HepG2 (cell line): ENCODE data around the gene CENPL.

Experiments
- POLR2AphosphoS5 ChIP-seq: IDR thresholded peaks from 2 replicates; pipeline ENCODE4 v1.6.1; 2012; ENCODE audit warnings: low read depth, low read length
- SRSF9 ChIP-seq: fragments of 200-400 bp; formaldehyde crosslinking; IDR thresholded peaks from 2 replicates; pipeline ENCODE4 v1.6.1; 2018; ENCODE audit warnings: borderline replicate concordance, mild to moderate bottlenecking, low read depth, low read length; ENCODE audit not compliant: insufficient read depth, poor library complexity, severe bottlenecking
- ZNF232 ChIP-seq: sonication (generic); formaldehyde crosslinking; IDR thresholded peaks from 2 replicates; pipeline ENCODE4 v1.4.0; 2020; ENCODE audit warnings: missing genetic modification reagents, borderline replicate concordance
- TF ChIP-seq, protein P1 (sequence below): sonication (generic); formaldehyde crosslinking; IDR thresholded peaks from 2 replicates; pipeline ENCODE4 v1.4.0; 2020; ENCODE audit warnings: missing genetic modification reagents

DNA sequence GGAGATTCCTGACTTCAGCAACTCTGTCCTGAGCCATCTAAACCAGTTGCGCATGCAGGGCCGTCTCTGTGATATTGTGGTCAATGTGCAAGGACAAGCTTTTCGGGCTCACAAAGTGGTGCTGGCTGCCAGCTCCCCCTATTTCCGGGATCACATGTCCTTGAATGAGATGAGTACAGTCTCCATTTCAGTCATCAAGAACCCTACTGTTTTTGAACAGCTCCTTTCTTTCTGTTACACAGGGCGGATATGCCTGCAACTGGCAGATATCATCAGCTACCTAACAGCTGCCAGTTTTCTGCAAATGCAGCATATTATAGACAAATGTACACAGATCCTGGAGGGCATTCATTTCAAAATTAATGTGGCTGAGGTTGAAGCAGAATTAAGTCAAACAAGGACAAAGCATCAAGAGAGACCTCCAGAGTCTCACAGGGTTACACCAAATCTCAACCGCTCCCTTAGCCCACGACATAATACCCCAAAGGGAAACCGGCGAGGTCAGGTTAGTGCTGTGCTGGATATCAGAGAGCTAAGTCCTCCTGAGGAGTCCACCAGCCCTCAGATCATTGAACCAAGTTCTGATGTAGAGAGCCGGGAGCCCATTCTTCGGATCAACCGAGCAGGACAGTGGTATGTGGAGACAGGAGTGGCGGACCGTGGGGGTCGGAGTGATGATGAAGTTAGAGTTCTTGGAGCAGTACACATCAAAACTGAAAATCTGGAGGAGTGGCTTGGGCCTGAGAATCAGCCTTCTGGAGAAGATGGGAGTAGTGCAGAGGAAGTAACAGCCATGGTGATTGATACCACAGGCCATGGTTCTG is 45.8 kb upstream of the CENPL start:
- no peak for TF ChIP-seq POLR2AphosphoS5
- TF ChIP-seq ZNF232 = no peak
- TF ChIP-seq SRSF9 = no peak
- TF ChIP-seq, protein P1, sequence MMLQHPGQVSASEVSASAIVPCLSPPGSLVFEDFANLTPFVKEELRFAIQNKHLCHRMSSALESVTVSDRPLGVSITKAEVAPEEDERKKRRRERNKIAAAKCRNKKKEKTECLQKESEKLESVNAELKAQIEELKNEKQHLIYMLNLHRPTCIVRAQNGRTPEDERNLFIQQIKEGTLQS = no peak
